ENCODE results near the gene ARMH1.
"Not testable (repeated sequence)": the region's sequence is repeated elsewhere in the genome, so short reads cannot be mapped to it uniquely, and the experiment has no call there.

The ARMH1 gene

GRCh38 chr1:44724296-44724954 is 49.9 kb downstream of the ARMH1 start:
- DNase-seq, result peak in 1 of 2 donors; percentile 20

DNA sequence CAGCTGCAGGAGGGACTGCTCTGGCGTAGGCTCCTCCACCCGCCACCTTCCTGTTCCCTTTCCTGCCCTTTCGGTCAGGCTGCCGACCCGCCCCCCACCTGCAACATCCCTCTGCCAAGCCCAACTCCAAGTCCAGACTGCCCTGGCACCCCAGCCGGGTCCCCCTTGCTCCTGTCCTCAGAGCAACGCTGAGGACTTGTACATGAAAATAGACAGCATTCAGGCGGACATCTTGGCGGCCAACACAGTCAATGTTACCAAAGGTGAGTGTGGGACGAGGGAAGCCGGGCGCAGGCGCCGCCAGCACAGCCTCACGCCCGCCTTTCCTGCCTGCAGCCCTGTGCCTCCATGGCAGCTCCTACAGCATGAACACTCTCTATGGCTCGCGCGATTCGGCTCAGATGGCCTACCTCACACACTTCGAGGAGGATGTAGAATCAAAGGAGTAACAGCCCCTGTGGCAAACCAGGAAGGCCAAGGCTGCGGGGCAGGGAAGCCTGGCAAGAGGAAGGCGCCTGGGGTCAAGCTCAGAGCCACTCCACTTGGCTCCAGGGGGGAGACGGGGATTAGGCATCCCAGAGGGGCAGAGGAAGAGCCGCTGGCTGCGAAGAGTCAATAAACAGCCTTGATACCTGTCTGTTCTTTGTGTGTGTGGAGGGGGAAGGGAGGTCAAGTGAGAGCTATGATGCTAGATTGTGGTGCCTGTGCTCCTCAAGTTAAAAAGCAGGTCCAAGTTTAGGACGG is 50.6 kb downstream of the ARMH1 start:
- DNase-seq, result peak in 1 of 2 donors; percentile 13

DNA sequence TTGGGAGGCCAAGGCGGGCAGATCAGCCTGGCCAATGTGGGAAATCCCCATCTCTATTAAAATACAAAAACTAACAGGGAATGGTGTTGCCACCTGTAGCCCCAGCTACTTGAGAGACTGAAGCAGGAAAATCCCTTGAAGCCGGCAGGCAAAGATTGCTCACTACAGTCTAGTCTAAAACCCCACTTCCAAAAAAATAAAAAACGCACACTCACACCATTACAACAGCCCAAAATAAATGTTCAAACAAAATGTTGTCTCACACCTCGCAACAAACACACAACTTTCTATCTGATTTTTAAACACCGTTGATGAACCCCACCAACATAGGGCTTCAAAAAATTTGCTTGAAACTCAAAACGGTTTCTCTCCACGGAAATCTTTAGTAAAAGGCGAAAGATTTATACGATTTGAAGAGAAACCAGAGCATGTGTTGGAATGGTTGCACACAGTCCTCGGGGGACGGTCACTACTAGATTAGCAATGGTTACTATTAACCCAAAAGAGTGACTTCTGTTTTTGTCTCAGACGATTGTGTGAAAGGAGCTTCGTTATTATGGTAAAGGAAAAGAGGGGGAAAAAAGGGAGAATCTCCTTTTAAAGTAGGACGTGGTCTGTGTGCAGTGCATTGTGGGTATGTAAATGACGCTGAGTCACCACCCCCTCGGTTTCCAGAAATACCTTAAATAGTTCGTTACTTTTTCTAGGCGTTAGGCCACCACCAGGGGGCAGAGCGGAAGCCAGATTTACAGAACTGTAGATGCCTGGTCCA is 56.4 kb downstream of the ARMH1 start, which contains the start of gene RNU5D-1:
TSS of gene RNU5D-1 (minus strand) at position 430 of the 772 bp plus-strand sequence.
- peak; percentile 98 to 99 for DNase-seq

DNA sequence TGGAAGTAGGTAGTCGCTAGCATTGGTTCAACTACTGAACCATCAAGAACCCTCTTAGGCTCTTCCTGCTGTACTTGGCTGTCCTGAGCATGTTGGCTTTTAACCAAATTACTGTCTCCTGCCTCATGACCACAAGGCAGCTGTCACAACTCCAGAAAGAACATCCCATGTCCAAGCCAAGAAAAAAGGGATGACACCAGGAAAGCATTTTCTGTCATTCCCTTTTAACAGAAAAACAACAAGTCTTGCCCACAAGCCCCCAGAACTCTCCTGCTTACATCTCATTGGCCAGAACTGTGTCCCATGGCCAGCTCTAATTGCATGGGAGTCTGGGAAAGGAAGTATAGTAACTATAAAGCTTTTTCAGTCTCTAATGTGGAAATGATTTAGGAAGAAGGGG is 58.9 kb downstream of the ARMH1 start:
- no peak for DNase-seq

GRCh38 chr1:44733784-44734183 is 59.3 kb downstream of the ARMH1 start:
- no peak for DNase-seq

DNA sequence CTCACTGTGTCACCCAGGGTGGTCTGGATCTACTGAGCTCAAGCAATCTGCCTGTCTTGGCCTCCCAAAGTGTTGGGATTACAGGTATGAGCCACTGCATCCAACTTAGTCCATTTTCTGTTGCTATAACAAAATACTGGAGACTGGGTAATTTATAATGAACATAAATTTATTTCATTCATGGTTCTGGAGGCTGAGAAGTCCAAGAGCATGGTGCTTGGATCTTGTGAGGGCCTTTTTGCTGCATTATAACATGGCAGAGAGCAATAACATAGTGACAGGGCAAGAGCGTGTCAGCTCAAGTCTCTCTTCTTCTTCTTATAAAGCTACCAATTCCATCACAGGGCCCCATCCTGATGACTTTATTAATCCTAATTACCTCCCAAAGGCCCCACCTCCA is 61.5 kb downstream of the ARMH1 start:
- no peak for DNase-seq

DNA sequence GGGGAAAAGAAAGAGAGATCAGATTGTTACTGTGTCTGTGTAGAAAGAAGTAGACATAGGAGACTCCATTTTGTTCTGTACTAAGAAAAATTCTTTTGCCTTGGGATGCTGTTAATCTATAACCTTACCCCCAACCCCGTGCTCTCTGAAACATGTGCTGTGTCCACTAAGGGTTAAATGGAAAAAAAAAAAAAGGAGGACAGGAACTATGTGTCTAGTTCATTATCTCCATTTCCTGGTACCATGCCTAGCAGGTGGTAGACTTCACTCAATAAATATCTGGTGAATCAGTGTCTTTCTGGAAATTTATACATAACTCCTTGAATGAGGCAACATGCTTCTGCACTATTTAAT is 64.4 kb downstream of the ARMH1 start:
- DNase-seq, result not testable (repeated sequence)

- peak; percentile 98 to 99 for DNase-seq
Observed at GRCh38 chr1:44739307-44740178, 65.0 kb downstream of the ARMH1 start, which contains the start of gene KIF2C. KIF2C (plus strand) TSS chr1:44739837; CDS start chr1:44739933, 96 bp downstream.

DNA sequence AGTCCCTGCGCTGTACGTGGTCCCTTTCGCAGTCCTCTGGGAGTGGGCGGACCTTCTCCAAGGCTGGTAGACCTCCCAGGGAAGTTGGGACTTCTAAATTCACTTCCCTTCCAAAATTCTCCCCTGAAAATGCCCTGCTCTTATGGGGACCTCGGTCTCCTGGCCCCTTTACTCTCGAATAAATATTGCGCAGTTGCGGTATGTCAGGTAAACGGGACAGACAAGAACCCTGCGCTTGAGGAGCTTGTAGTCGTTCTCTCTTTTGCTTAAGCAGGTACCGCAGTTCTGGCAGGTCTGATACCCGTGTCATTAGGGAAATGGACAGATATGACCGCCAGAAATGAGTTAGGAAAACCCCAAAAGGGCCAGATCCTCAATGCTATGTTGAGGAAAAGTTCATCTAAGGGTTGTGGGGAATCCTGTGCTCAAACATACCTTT is 65.7 kb downstream of the ARMH1 start:
- DNase-seq, result no peak

DNA sequence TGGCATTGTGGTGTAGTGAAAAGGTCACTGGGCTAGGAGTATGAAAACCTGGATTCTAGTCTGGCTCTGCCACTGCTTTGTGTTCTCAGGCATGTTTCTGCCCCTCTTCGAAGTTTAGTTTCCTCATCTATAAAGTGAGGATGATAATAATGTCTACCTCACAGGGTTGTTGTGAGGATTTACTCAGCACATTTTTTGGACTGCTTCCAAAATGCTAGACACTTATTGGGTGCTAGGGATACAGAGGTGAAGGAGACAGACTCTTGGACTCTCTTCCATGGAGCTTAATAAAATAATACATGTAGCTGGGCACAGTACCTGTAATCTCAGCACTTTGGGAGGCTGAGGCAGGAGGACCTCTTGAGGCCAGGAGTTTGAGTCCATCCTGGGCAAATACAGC is 68.7 kb downstream of the ARMH1 start:
- DNase-seq, result no peak

- no peak for DNase-seq
Observed at GRCh38 chr1:44747878-44748277, 73.4 kb downstream of the ARMH1 start.

GRCh38 chr1:44757420-44757819 is 82.9 kb downstream of the ARMH1 start:
- no peak for DNase-seq

- no peak for DNase-seq
Observed at GRCh38 chr1:44759077-44759476, 84.6 kb downstream of the ARMH1 start.

DNA sequence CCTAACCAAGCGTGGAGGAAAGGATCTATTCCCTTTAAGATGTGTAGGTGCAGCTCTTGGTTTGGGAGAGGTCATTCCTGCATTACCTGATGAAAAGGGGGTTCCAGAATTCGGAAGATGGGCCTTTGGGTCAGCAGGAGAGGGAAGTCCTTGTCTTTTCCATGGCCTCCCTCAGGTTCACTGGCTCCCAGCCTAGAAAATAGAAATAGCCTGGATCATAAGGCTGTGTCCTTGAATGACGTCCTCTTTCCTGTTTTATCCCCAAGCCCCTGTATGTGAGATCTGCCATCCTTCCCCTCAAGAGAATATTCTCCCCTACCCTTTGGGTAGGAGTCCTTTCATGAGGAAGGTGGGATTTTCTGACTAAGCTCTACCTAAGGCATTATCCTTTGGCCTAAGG is 86.4 kb downstream of the ARMH1 start:
- DNase-seq, result no peak

DNA sequence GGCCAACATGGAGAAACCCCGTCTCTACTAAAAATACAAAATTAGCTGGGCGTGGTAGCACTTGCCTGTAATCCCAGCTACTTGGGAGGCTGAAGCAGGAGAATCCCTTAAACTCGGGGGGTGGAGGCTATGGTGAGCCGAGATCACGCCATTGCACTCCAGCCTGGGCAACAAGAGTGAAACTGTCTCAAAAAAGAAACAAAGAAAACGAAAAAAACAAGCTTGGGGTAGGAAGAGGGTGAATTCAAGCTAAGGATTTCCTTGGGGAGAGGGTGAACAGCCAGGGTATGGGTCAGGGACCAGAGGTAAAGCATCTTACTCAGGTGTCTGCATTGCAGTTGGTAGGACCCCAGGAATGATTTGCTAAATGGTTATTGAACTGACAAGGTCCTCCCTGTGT is 91.9 kb downstream of the ARMH1 start:
- DNase-seq, result not testable (repeated sequence)

Data from stimulated activated CD4-positive, alpha-beta T cell treated with anti-CD3 and anti-CD28 coated beads, Interleukin-2, amount 100 ng/mL, for 24 hours (primary cell).